ENCODE measurements around the gene HNRNPA1L2. TPM values are rescaled to one million over a fixed set of nuclear protein-coding genes. Genes with fewer than 3 reads are reported as not detected.
"Not testable (repeated sequence)": the region's sequence is repeated elsewhere in the genome, so short reads cannot be mapped to it uniquely, and the experiment has no call there.

The HNRNPA1L2 gene
- total RNA-seq, 4 donors from 2014 or later = 3.1 to 7.6 (median 6.0) TPM

- Histone ChIP-seq H3K4me3 (no peak overlapping the region), H3K27ac (no peak overlapping the region), H3K9me3 (no peaks in the 10 kb centered on the region), H3K4me1 (peaks cover 0 to 5% (median 2%) of the 10 kb centered on the region in 4 donors), H3K27me3 (no peaks in the 10 kb centered on the region), H3K36me3 (peaks cover 0 to 37% (median 4%) of the 10 kb centered on the region in 3 donors)
- no peak for DNase-seq (ENCODE audit: low spot score in 2 of 2)
- TF ChIP-seq POLR2A (IDR thresholded peaks at IDR 0.05) (no peak), EP300 (IDR thresholded peaks at IDR 0.05) (no peak)
- TF ChIP-seq, protein P1, sequence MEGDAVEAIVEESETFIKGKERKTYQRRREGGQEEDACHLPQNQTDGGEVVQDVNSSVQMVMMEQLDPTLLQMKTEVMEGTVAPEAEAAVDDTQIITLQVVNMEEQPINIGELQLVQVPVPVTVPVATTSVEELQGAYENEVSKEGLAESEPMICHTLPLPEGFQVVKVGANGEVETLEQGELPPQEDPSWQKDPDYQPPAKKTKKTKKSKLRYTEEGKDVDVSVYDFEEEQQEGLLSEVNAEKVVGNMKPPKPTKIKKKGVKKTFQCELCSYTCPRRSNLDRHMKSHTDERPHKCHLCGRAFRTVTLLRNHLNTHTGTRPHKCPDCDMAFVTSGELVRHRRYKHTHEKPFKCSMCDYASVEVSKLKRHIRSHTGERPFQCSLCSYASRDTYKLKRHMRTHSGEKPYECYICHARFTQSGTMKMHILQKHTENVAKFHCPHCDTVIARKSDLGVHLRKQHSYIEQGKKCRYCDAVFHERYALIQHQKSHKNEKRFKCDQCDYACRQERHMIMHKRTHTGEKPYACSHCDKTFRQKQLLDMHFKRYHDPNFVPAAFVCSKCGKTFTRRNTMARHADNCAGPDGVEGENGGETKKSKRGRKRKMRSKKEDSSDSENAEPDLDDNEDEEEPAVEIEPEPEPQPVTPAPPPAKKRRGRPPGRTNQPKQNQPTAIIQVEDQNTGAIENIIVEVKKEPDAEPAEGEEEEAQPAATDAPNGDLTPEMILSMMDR (IDR thresholded peaks at IDR 0.05) = no peak
- 93 to 95% methylated on average over 8 of the region's 8 CpGs for WGBS, 2 donors
These were observed 28.5 kb downstream of the HNRNPA1L2 start for GRCh38 chr13:52670726-52671125.

DNA sequence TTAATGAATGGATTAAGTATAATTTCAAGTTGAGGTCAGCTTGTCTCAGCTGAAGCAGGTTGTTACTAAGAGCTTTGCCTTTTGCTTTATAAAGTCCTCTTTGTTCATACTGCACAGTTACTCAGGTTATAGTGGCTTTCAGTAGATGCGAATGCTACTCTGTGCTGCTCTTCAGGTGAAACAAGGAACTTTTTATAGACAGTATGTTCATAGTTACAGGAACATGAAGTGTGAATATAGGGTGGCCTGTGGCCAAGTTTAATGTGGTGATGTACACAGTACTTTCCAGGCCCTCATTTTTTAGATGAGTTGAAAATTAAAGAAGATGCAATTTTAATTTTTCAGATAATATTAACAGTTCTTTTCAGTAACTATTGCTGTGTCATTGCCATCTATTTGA is 31.2 kb downstream of the HNRNPA1L2 start:
- Histone ChIP-seq H3K4me1 (peaks cover 0 to 5% (median 2%) of the 10 kb centered on the region in 4 donors), H3K27ac (no peak overlapping the region), H3K27me3 (no peaks in the 10 kb centered on the region), H3K36me3 (peaks cover 0 to 28% (median 0%) of the 10 kb centered on the region in 3 donors), H3K4me3 (no peak overlapping the region), H3K9me3 (no peaks in the 10 kb centered on the region)
- WGBS, 2 donors = 76 to 95% methylated on average over 1 of the region's 1 CpG
- DNase-seq (ENCODE audit: low spot score in 2 of 2) = no peak
- no peak for TF ChIP-seq POLR2A (IDR thresholded peaks at IDR 0.05)
- no peak for TF ChIP-seq EP300 (IDR thresholded peaks at IDR 0.05)
- TF ChIP-seq, protein P1 (IDR thresholded peaks at IDR 0.05) = no peak

DNA sequence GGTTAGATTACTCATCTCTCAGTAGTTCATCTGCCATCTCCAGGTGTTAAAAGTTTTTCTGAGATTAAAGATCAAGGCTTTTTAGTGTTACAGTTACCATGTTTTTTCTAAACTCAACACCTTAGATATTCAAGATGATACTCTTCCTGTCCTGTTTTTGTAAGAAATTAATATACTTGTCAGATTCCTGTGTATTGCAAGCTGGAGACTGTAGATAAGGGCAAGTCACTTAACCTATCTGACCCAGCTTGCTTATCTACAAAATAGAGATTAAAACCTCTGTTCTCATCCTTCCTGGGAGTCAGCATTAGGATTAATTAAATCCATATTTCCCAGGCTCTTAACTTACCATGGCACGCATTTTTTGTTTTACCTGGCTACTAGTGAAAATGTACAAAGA is 35.6 kb downstream of the HNRNPA1L2 start:
- H3K4me1 ChIP-seq = peaks cover 0 to 5% (median 2%) of the 10 kb centered on the region in 4 donors
- no peaks in the 10 kb centered on the region for H3K9me3 ChIP-seq
- H3K27me3 ChIP-seq = no peaks in the 10 kb centered on the region
- DNase-seq (ENCODE audit: low spot score in 2 of 2) = no peak
- no peak overlapping the region for H3K4me3 ChIP-seq
- peaks cover 0 to 56% (median 0%) of the 10 kb centered on the region in 3 donors for H3K36me3 ChIP-seq
- TF ChIP-seq, protein P1 (IDR thresholded peaks at IDR 0.05) = no peak
- no peak for TF ChIP-seq EP300 (IDR thresholded peaks at IDR 0.05)
- TF ChIP-seq POLR2A (IDR thresholded peaks at IDR 0.05) = no peak
- no peak overlapping the region for H3K27ac ChIP-seq
- WGBS, 2 donors = 98% methylated on average over 1 of the region's 1 CpG

GRCh38 chr13:52685806-52686205 is 43.6 kb downstream of the HNRNPA1L2 start:
- not testable (repeated sequence) for DNase-seq (ENCODE audit: low spot score in 2 of 2); H3K27me3 ChIP-seq; H3K4me3 ChIP-seq; H3K9me3 ChIP-seq; H3K4me1 ChIP-seq; H3K27ac ChIP-seq
- H3K36me3 ChIP-seq = peaks cover 0 to 86% (median 9%) of the 10 kb centered on the region in 3 donors
- 86 to 92% methylated on average over 9 of the region's 9 CpGs for WGBS, 2 donors

DNA sequence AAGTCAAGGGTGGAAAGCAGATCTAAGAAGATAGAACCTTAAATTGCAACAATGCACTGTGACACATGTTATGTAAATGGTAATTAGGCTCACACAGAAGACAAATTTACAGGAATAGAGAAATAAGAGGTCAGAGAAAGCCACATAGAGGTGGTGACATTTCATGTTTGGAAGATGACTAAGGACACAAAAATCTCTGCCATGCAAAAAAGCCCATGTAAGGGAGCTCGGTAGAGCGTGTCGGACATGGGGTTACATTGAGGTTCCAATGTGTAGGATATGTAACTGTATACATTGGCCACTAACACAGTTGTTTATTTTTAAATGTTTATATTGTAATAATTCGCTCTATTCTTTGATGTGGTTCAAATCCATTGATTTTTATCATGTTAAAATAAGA is 44.1 kb downstream of the HNRNPA1L2 start:
- H3K27ac ChIP-seq = no peak overlapping the region
- 77 to 83% methylated on average over 4 of the region's 4 CpGs for WGBS, 2 donors
- peaks cover 0 to 86% (median 9%) of the 10 kb centered on the region in 3 donors for H3K36me3 ChIP-seq
- no peaks in the 10 kb centered on the region for H3K4me1 ChIP-seq
- TF ChIP-seq POLR2A (IDR thresholded peaks at IDR 0.05) (no peak), EP300 (IDR thresholded peaks at IDR 0.05) (no peak)
- TF ChIP-seq, protein P1 (IDR thresholded peaks at IDR 0.05) = no peak
- no peak for DNase-seq (ENCODE audit: low spot score in 2 of 2)
- H3K27me3 ChIP-seq = no peaks in the 10 kb centered on the region
- no peaks in the 10 kb centered on the region for H3K9me3 ChIP-seq
- no peak overlapping the region for H3K4me3 ChIP-seq

Other genes with a start within 250 kb of the HNRNPA1L2 start
- gene THSD1, start 236.3 kb upstream of the HNRNPA1L2 start, total RNA-seq = 10 to 100 TPM in 1 of 4 donors, 1 to 10 TPM in 3; 6.1 to 10.5 (median 7.8) TPM
- 10 to 100 TPM; 42.6 to 57.6 (median 48.8) TPM for gene VPS36, start 191.8 kb upstream of the HNRNPA1L2 start, total RNA-seq
- 10 to 100 TPM in 1 of 4 donors, 1 to 10 TPM in 3; 6.6 to 12.3 (median 7.4) TPM for gene CKAP2, start 187.0 kb upstream of the HNRNPA1L2 start, total RNA-seq
- 10 to 100 TPM; 27.3 to 47.3 (median 37.6) TPM for gene SUGT1, start 10.4 kb downstream of the HNRNPA1L2 start, total RNA-seq
- gene CNMD, start 97.4 kb downstream of the HNRNPA1L2 start, total RNA-seq = not detected
- gene PCDH8, start 206.2 kb downstream of the HNRNPA1L2 start, total RNA-seq = 1 to 10 TPM in 2 of 4 donors, under 1 TPM in 1, not detected in 1; 0.60 to 4.3 (median 1.7) TPM